Activated CD8-positive, alpha-beta T cell treated with anti-CD3 and anti-CD28 coated beads for 36 hours (primary cell): ENCODE measurements around the gene NFATC3. TPM values are rescaled to one million over a fixed set of nuclear protein-coding genes. Genes with fewer than 3 reads are reported as not detected.

ENCODE experiments used
- ATAC-seq: fragments of 200-7000 bp; cut with Tn5 transposase; one replicate; pipeline ENCODE4 v1.10.0; 2021; ENCODE audit warnings: mild to moderate bottlenecking, moderate library complexity
- CTCF ChIA-PET: fragments of 350-600 bp; sonication (Branson Sonifier 250); formaldehyde crosslinking; loops from one replicate; lab custom pipeline; 2021; ENCODE audit warnings: antibody characterized with exemption; lab: Charles Lee
- POLR2A ChIA-PET: fragments of 350-600 bp; sonication (Branson Sonifier 250); formaldehyde crosslinking; loops from one replicate; lab custom pipeline; 2021; ENCODE audit warnings: antibody characterized with exemption; lab: Charles Lee
- DNase-seq: peaks from one replicate; pipeline ENCODE4 v3.0.0-alpha.2; 2020
- H3K27ac Mint-ChIP-seq: one replicate; pipeline ENCODE4 v1.8.0; 2021; ENCODE audit warnings: mild to moderate bottlenecking, mixed read lengths
- H3K27me3 Mint-ChIP-seq: one replicate; pipeline ENCODE4 v1.8.0; 2021; ENCODE audit warnings: mixed read lengths
- H3K36me3 Mint-ChIP-seq: one replicate; pipeline ENCODE4 v1.8.0; 2021; ENCODE audit warnings: low read depth, mixed read lengths
- H3K4me1 Mint-ChIP-seq: one replicate; pipeline ENCODE4 v1.8.0; 2021; ENCODE audit warnings: low read depth, mixed read lengths
- H3K4me3 Mint-ChIP-seq: one replicate; pipeline ENCODE4 v1.8.0; 2021; ENCODE audit warnings: mild to moderate bottlenecking, moderate library complexity, mixed read lengths
- H3K9me3 Mint-ChIP-seq: one replicate; pipeline ENCODE4 v1.8.0; 2021; ENCODE audit warnings: mixed read lengths
- intact Hi-C: fragments of 100-400 bp; cut with micrococcal nuclease; formaldehyde crosslinking; loops from one replicate; pipeline ENCODE4 v1.10.0; 2022
- total RNA-seq, 2 experiments: library from RNA; stranded (reverse); gene quantifications; one replicate each; pipeline ENCODE4 v1.2.3, GENCODE V29; 2021
- TF ChIP-seq, protein P1 (sequence below): fragments of 200-600 bp; IDR thresholded peaks from one replicate; pipeline ENCODE4 v1.8.0; 2022; ENCODE audit warnings: antibody characterized with exemption, mild to moderate bottlenecking

Gene NFATC3
- total RNA-seq, 2 experiments from 2014 or later = 102 to 104 TPM

DNA sequence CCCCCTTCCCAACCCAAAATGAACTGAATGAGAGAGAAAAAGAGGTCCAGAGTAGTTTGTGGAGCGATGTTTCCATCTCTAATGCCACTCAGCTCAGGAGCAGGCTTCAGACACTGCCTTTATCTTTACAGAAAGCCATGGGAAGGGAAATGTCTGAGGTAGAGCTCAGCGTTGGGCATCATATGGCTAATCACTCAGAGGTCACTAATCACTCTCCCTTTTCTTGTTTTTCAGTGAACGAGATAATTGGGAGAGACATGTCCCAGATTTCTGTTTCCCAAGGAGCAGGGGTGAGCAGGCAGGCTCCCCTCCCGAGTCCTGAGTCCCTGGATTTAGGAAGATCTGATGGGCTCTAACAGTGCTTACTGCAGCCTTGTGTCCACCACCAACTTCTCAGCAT lies 140.9 kb downstream of the NFATC3 start:
- TF ChIP-seq, protein P1, sequence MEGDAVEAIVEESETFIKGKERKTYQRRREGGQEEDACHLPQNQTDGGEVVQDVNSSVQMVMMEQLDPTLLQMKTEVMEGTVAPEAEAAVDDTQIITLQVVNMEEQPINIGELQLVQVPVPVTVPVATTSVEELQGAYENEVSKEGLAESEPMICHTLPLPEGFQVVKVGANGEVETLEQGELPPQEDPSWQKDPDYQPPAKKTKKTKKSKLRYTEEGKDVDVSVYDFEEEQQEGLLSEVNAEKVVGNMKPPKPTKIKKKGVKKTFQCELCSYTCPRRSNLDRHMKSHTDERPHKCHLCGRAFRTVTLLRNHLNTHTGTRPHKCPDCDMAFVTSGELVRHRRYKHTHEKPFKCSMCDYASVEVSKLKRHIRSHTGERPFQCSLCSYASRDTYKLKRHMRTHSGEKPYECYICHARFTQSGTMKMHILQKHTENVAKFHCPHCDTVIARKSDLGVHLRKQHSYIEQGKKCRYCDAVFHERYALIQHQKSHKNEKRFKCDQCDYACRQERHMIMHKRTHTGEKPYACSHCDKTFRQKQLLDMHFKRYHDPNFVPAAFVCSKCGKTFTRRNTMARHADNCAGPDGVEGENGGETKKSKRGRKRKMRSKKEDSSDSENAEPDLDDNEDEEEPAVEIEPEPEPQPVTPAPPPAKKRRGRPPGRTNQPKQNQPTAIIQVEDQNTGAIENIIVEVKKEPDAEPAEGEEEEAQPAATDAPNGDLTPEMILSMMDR = no peak
- DNase-seq (no peak), ATAC-seq (no peak)
- intact Hi-C loops = no loop called here
- Mint-ChIP-seq H3K4me1 (peaks cover 43% of the 10 kb centered on the region), H3K9me3 (no peaks in the 10 kb centered on the region), H3K36me3 (peaks cover 21% of the 10 kb centered on the region), H3K27ac (peak overlapping the region; percentile 59), H3K27me3 (no peaks in the 10 kb centered on the region), H3K4me3 (no peak overlapping the region)
- POLR2A ChIA-PET = interaction anchor here (1.1 to 3.5 kb wide), 3 partner anchors 8 to 132 kb away, joined by 3 to 17 read pairs (median 4); partner anchors contain the start of gene ESRP2
- CTCF ChIA-PET = interaction anchor here (0.9 to 3.6 kb wide), 6 partner anchors 10 to 161 kb away, joined by 3 to 26 read pairs (median 4); no protein-coding TSS in a partner anchor

DNA sequence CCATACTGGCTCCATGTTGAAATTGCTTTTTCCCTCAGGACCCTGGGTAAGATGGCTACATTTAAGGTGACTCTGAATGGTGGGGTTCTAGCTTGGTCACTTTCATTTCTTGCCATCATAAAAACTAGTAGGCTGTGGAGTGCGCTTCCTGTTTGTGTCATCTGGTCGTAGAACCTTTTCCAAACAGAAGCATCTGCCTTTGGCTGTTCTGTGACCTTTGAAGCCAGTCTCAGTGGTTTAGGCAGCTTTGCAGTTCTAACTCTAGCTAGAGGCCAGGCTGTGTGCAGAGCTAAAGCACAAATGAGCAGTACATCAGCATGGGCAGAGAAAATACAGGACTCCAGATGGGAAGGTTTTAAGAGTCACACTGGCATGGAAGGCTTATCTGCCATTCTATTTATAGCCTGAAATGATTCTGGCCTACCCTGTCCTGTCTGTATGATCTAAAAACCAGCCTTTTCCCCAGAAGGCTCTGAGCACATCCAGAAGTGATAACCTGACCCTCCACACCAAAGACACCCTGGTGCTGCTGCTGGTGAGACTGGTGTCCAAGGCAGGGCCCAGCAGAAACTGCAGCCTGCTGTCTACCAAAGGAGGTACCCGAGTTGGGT lies 142.1 kb downstream of the NFATC3 start:
- H3K4me1 Mint-ChIP-seq = peaks cover 41% of the 10 kb centered on the region
- CTCF ChIA-PET = interaction anchor here (0.8 to 3.6 kb wide), 21 partner anchors 8 to 225 kb away, joined by 3 to 26 read pairs (median 5); partner anchors contain the start of gene NFATC3
- H3K4me3 Mint-ChIP-seq = peak overlapping the region; percentile 15
- H3K36me3 Mint-ChIP-seq = peaks cover 15% of the 10 kb centered on the region
- intact Hi-C loops = no loop called here
- no peaks in the 10 kb centered on the region for H3K27me3 Mint-ChIP-seq
- DNase-seq (peak; percentile 71), ATAC-seq (peak; percentile 87)
- TF ChIP-seq, protein P1 = no peak
- POLR2A ChIA-PET = interaction anchor here (0.5 to 3.5 kb wide), 6 partner anchors 9 to 143 kb away, joined by 3 to 17 read pairs (median 4); partner anchors contain the start of genes ESRP2 and NFATC3
- H3K27ac Mint-ChIP-seq = peak overlapping the region; percentile 88
- H3K9me3 Mint-ChIP-seq = no peaks in the 10 kb centered on the region

DNA sequence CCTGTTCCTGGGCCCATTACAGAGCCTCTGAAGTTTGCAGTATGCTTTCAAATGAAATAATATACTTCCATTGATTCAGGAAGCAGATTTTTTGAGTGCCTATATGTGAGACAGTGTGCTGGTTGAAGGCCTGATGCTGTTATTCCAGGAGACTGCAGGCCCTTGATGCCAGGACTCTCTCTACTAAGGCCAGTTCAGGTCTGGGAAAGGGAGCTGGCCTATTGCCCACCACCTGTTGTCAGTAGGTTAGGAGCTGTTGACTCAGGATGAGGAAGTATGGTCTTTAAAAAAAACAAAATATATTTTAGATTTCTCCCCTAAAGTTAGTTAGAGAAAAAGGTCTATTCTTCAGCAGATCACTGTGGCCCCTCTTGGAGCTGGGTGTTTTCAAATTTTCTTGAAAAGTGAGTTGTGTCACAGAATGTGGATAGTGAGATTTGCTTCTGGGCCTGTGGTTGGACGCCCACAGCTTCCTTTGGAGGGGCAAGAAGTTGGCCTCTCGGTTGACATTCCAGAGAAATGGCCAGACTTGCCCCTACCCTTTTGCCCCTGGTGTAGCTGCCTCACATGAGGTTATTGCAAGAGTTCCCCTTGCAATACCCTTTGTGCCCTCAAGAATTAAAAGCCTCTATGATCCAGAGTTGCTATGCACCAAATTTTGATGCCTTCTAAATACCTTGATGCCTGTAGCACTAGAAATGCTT lies 142.8 kb downstream of the NFATC3 start:
- Mint-ChIP-seq H3K9me3 (no peaks in the 10 kb centered on the region), H3K4me1 (peaks cover 43% of the 10 kb centered on the region), H3K27me3 (no peaks in the 10 kb centered on the region), H3K27ac (peak overlapping the region; percentile 88), H3K4me3 (peak overlapping the region; percentile 17), H3K36me3 (peaks cover 11% of the 10 kb centered on the region)
- CTCF ChIA-PET = interaction anchor here (0.6 to 3.6 kb wide), 38 partner anchors 8 to 395 kb away, joined by 3 to 26 read pairs (median 4); partner anchors contain the start of genes DDX28, DUS2, NFATC3 and PLA2G15
- TF ChIP-seq, protein P1 = no peak
- ATAC-seq (no peak), DNase-seq (peak; percentile 39)
- POLR2A ChIA-PET = interaction anchor here (0.8 to 3.5 kb wide), 6 partner anchors 9 to 242 kb away, joined by 3 to 17 read pairs (median 4); partner anchors contain the start of genes ESRP2 and NFATC3
- intact Hi-C loops = loop anchor here (2.0 kb wide), 1 partner anchor 139 kb away; no protein-coding TSS in a partner anchor

DNA sequence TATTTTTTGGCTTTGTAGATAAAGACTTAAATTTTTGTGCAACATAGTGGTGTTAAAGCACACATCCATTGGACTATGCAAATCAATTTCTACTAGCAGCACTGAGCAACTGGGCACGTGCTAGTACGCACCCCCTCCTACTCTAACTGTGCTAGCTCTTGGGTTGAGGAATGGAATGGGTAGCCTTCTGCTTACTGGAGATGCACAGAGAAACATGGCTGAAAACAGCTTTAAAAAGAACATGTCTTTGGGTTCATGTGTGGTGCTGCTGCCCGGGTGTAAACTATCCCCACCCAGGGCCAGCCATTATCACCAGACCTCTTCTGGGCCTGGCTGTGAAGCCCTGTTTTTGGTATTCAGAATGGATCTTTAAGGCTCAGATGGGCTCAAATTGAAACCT lies 143.5 kb downstream of the NFATC3 start:
- H3K9me3 Mint-ChIP-seq = no peaks in the 10 kb centered on the region
- POLR2A ChIA-PET = interaction anchor here (0.8 to 3.5 kb wide), 4 partner anchors 8 to 144 kb away, joined by 4 to 17 read pairs (median 7); partner anchors contain the start of genes ESRP2 and NFATC3
- H3K36me3 Mint-ChIP-seq = peaks cover 11% of the 10 kb centered on the region
- no peak for ATAC-seq
- no peaks in the 10 kb centered on the region for H3K27me3 Mint-ChIP-seq
- DNase-seq = no peak
- H3K4me3 Mint-ChIP-seq = no peak overlapping the region
- TF ChIP-seq, protein P1 = no peak
- CTCF ChIA-PET = interaction anchor here (0.6 to 3.6 kb wide), 37 partner anchors 9 to 395 kb away, joined by 3 to 26 read pairs (median 4); partner anchors contain the start of genes DDX28, DUS2, NFATC3 and PLA2G15
- peaks cover 49% of the 10 kb centered on the region for H3K4me1 Mint-ChIP-seq
- intact Hi-C loops = loop anchor here (2.0 kb wide), 1 partner anchor 140 kb away; no protein-coding TSS in a partner anchor
- peak overlapping the region; percentile 52 for H3K27ac Mint-ChIP-seq
